ENCODE measurements around the gene CCDC187. TPM values are rescaled to one million over a fixed set of nuclear protein-coding genes. Genes with fewer than 3 reads are reported as not detected.
"Not testable (repeated sequence)": the region's sequence is repeated elsewhere in the genome, so short reads cannot be mapped to it uniquely, and the experiment has no call there.

The CCDC187 gene
- total RNA-seq, 2 donors from 2014 or later = 0.02 TPM; not detected in 1

- ATAC-seq (no peak), DNase-seq (ENCODE audit: low spot score in 2 of 2) (no peak)
- no peak overlapping the region for H3K27ac Mint-ChIP-seq
- no peaks in the 10 kb centered on the region for H3K36me3 Mint-ChIP-seq
- H3K9me3 Mint-ChIP-seq = peaks cover 0 to under 1% of the 10 kb centered on the region in 2 donors
Measured at GRCh38 chr9:136321561-136321960, 17.7 kb upstream of the CCDC187 start.

GRCh38 chr9:136320972-136321371 is 17.1 kb upstream of the CCDC187 start:
- not testable (repeated sequence) for ATAC-seq, H3K27ac Mint-ChIP-seq

GRCh38 chr9:136319955-136320354 is 16.1 kb upstream of the CCDC187 start:
- not testable (repeated sequence) for DNase-seq (ENCODE audit: low spot score in 2 of 2); H3K27ac Mint-ChIP-seq; ATAC-seq
- H3K9me3 Mint-ChIP-seq = peaks cover 10 to 15% of the 10 kb centered on the region in 2 donors
- peaks cover 6 to 15% of the 10 kb centered on the region in 2 donors for H3K36me3 Mint-ChIP-seq

More at GRCh38 chr9:136320972-136321371, 17.1 kb upstream of the CCDC187 start:
- H3K36me3 Mint-ChIP-seq; DNase-seq (ENCODE audit: low spot score in 2 of 2); H3K9me3 Mint-ChIP-seq: not testable (repeated sequence)

- H3K36me3 Mint-ChIP-seq = peaks cover 10 to 22% of the 10 kb centered on the region in 2 donors
- not testable (repeated sequence) for H3K27ac Mint-ChIP-seq; DNase-seq (ENCODE audit: low spot score in 2 of 2); ATAC-seq
- H3K9me3 Mint-ChIP-seq = peaks cover 14 to 15% of the 10 kb centered on the region in 2 donors
Measured at GRCh38 chr9:136319244-136319643, 15.3 kb upstream of the CCDC187 start.

GRCh38 chr9:136318776-136319241 is 14.9 kb upstream of the CCDC187 start:
- DNase-seq (ENCODE audit: low spot score in 2 of 2) (no peak), ATAC-seq (no peak)
- H3K36me3 Mint-ChIP-seq = peaks cover 10 to 22% of the 10 kb centered on the region in 2 donors
- peaks cover 14 to 15% of the 10 kb centered on the region in 2 donors for H3K9me3 Mint-ChIP-seq
- no peak overlapping the region for H3K27ac Mint-ChIP-seq

- H3K27ac Mint-ChIP-seq = no peak overlapping the region
- DNase-seq (ENCODE audit: low spot score in 2 of 2) = no peak
- H3K9me3 Mint-ChIP-seq = peaks cover 14 to 15% of the 10 kb centered on the region in 2 donors
- peaks cover 10 to 22% of the 10 kb centered on the region in 2 donors for H3K36me3 Mint-ChIP-seq
- ATAC-seq = no peak
Measured at GRCh38 chr9:136318111-136318775, 14.3 kb upstream of the CCDC187 start.

GRCh38 chr9:136317695-136318094 is 13.8 kb upstream of the CCDC187 start:
- DNase-seq (ENCODE audit: low spot score in 2 of 2) (no peak), ATAC-seq (no peak)
- Mint-ChIP-seq H3K27ac (no peak overlapping the region), H3K36me3 (peaks cover 10 to 22% of the 10 kb centered on the region in 2 donors), H3K9me3 (peaks cover 14 to 15% of the 10 kb centered on the region in 2 donors)

GRCh38 chr9:136316896-136317676 is 13.2 kb upstream of the CCDC187 start:
- peaks cover 14 to 15% of the 10 kb centered on the region in 2 donors for H3K9me3 Mint-ChIP-seq
- DNase-seq (ENCODE audit: low spot score in 2 of 2) (no peak), ATAC-seq (peak in 1 of 2 donors; percentile 28)
- peak overlapping the region in 1 of 2 donors; percentile 50 for H3K27ac Mint-ChIP-seq
- peaks cover 10 to 22% of the 10 kb centered on the region in 2 donors for H3K36me3 Mint-ChIP-seq

GRCh38 chr9:136316271-136316751 is 12.4 kb upstream of the CCDC187 start:
- H3K27ac Mint-ChIP-seq = peak overlapping the region; percentile 9 to 60

GRCh38 chr9:136314944-136315343 is 11.1 kb upstream of the CCDC187 start:
- Mint-ChIP-seq H3K27ac (peak overlapping the region in 1 of 2 donors; percentile 5), H3K9me3 (peaks cover 14 to 15% of the 10 kb centered on the region in 2 donors), H3K36me3 (peaks cover 10 to 22% of the 10 kb centered on the region in 2 donors)
- ATAC-seq = no peak
- DNase-seq (ENCODE audit: low spot score in 2 of 2) = no peak

More at GRCh38 chr9:136316271-136316751, 12.4 kb upstream of the CCDC187 start:
- DNase-seq (ENCODE audit: low spot score in 2 of 2) = no peak
- Mint-ChIP-seq H3K36me3 (peaks cover 10 to 22% of the 10 kb centered on the region in 2 donors), H3K9me3 (peaks cover 14 to 15% of the 10 kb centered on the region in 2 donors)
- ATAC-seq = peak in 1 of 2 donors; percentile 38

GRCh38 chr9:136314056-136314416 is 10.1 kb upstream of the CCDC187 start:
- Mint-ChIP-seq H3K27ac (no peak overlapping the region), H3K9me3 (peaks cover 14 to 15% of the 10 kb centered on the region in 2 donors), H3K36me3 (peaks cover 10 to 22% of the 10 kb centered on the region in 2 donors)
- DNase-seq (ENCODE audit: low spot score in 2 of 2) (no peak), ATAC-seq (no peak)

GRCh38 chr9:136313111-136314055 is 9.5 kb upstream of the CCDC187 start:
- H3K9me3 Mint-ChIP-seq = peaks cover 14 to 15% of the 10 kb centered on the region in 2 donors
- DNase-seq (ENCODE audit: low spot score in 2 of 2) (no peak), ATAC-seq (no peak)
- no peak overlapping the region for H3K27ac Mint-ChIP-seq
- H3K36me3 Mint-ChIP-seq = peaks cover 10 to 22% of the 10 kb centered on the region in 2 donors

GRCh38 chr9:136312436-136312835 is 8.5 kb upstream of the CCDC187 start:
- Mint-ChIP-seq H3K27ac (no peak overlapping the region), H3K9me3 (peaks cover 14 to 15% of the 10 kb centered on the region in 2 donors), H3K36me3 (peaks cover 10 to 22% of the 10 kb centered on the region in 2 donors)
- ATAC-seq (peak; percentile 75 to 89), DNase-seq (ENCODE audit: low spot score in 2 of 2) (peak in 1 of 2 donors; percentile 55)

- ATAC-seq (no peak), DNase-seq (ENCODE audit: low spot score in 2 of 2) (no peak)
- H3K27ac Mint-ChIP-seq = no peak overlapping the region
- H3K9me3 Mint-ChIP-seq = peaks cover 14 to 15% of the 10 kb centered on the region in 2 donors
- H3K36me3 Mint-ChIP-seq = peaks cover 10 to 22% of the 10 kb centered on the region in 2 donors
Measured at GRCh38 chr9:136312009-136312375, 8.1 kb upstream of the CCDC187 start.

GRCh38 chr9:136311051-136312008 is 7.4 kb upstream of the CCDC187 start:
- ATAC-seq (peak in 1 of 2 donors; percentile 37), DNase-seq (ENCODE audit: low spot score in 2 of 2) (no peak)
- Mint-ChIP-seq H3K27ac (no peak overlapping the region), H3K36me3 (peaks cover 10 to 21% of the 10 kb centered on the region in 2 donors), H3K9me3 (peaks cover 12 to 13% of the 10 kb centered on the region in 2 donors)

Measured in activated naive CD4-positive, alpha-beta T cell treated with anti-CD3 and anti-CD28 coated beads, Interleukin-2, amount 50 U/mL, for 72 hours (primary cell).